Smooth muscle cell (in vitro differentiated cells): ENCODE data around the gene TMPRSS7. TPM values are rescaled to one million over a fixed set of nuclear protein-coding genes. Genes with fewer than 3 reads are reported as not detected.
A peak's percentile ranks its signal among the peaks of the same experiment; 100 is the strongest.

Source experiments
- DNase-seq: peaks from one replicate; lab custom pipeline; 2025; ENCODE audit not compliant: unreplicated experiment; lab: John Stamatoyannopoulos, UW
- H2AFZ ChIP-seq: fragments of 200-600 bp; sonication (generic); 2 replicates; pipeline ENCODE4 v1.6.0; 2016; ENCODE audit warnings: antibody characterized with exemption, low read depth, mild to moderate bottlenecking
- H3F3A ChIP-seq: fragments of 200-600 bp; sonication (generic); 2 replicates; pipeline ENCODE4 v1.6.0; 2017; ENCODE audit warnings: antibody characterized with exemption, low read depth
- H3K27ac ChIP-seq: fragments of 200-600 bp; sonication (generic); 2 replicates; pipeline ENCODE4 v1.5.1; 2016; ENCODE audit warnings: low read depth, mild to moderate bottlenecking
- H3K27me3 ChIP-seq: fragments of 200-600 bp; sonication (generic); 2 replicates; pipeline ENCODE4 v1.6.1; 2016; ENCODE audit warnings: low read depth, mild to moderate bottlenecking
- H3K36me3 ChIP-seq: fragments of 200-600 bp; sonication (generic); 2 replicates; pipeline ENCODE4 v1.5.1; 2016; ENCODE audit warnings: low read depth
- H3K4me1 ChIP-seq: fragments of 200-600 bp; sonication (generic); 2 replicates; pipeline ENCODE4 v1.5.1; 2016; ENCODE audit warnings: low read depth
- H3K4me2 ChIP-seq: fragments of 200-600 bp; sonication (generic); 2 replicates; pipeline ENCODE4 v1.6.0; 2016; ENCODE audit warnings: mild to moderate bottlenecking
- H3K4me3 ChIP-seq: fragments of 200-600 bp; sonication (generic); 2 replicates; pipeline ENCODE4 v1.5.1; 2016; ENCODE audit warnings: mild to moderate bottlenecking
- H3K79me2 ChIP-seq: fragments of 200-600 bp; sonication (generic); 2 replicates; pipeline ENCODE4 v1.6.0; 2016; ENCODE audit warnings: low read depth, mild to moderate bottlenecking
- H3K9ac ChIP-seq: fragments of 200-600 bp; sonication (generic); 2 replicates; pipeline ENCODE4 v1.6.0; 2016; ENCODE audit warnings: low read depth
- H3K9me3 ChIP-seq: fragments of 200-600 bp; sonication (generic); replicated peaks from 2 replicates; pipeline ENCODE4 v1.5.1; 2016; ENCODE audit warnings: low read depth
- H4K20me1 ChIP-seq: fragments of 200-600 bp; sonication (generic); 2 replicates; pipeline ENCODE4 v1.6.0; 2016; ENCODE audit warnings: low read depth
- WGBS: methylation state at CpG from one replicate; pipeline ENCODE4 v1.1.7; 2016; ENCODE audit warnings: low lambda C conversion rate; 5-methylcytosine and 5-hydroxymethylcytosine counted together
- polyA plus RNA-seq: library from polyadenylated mRNA; unstranded; fragments of >200 nt; fragmentation: Nextera tagmentation; extraction: Ambion mirVana; gene quantifications from 2 replicates; pipeline ENCODE4 v1.2.1, GENCODE V29; 2016
- total RNA-seq: library from RNA; depleted of rRNA; stranded (reverse); fragments of >200 nt; gene quantifications from 2 replicates; pipeline ENCODE4 v1.2.3, GENCODE V29; 2014
- TF ChIP-seq, protein P1 (sequence below): fragments of 200-600 bp; sonication (generic); IDR thresholded peaks from 2 replicates; pipeline ENCODE4 v1.5.1; 2017; ENCODE audit warnings: borderline replicate concordance, mild to moderate bottlenecking, antibody characterized with exemption; ENCODE audit not compliant: insufficient read depth, poor library complexity, severe bottlenecking

The TMPRSS7 gene, protein sequence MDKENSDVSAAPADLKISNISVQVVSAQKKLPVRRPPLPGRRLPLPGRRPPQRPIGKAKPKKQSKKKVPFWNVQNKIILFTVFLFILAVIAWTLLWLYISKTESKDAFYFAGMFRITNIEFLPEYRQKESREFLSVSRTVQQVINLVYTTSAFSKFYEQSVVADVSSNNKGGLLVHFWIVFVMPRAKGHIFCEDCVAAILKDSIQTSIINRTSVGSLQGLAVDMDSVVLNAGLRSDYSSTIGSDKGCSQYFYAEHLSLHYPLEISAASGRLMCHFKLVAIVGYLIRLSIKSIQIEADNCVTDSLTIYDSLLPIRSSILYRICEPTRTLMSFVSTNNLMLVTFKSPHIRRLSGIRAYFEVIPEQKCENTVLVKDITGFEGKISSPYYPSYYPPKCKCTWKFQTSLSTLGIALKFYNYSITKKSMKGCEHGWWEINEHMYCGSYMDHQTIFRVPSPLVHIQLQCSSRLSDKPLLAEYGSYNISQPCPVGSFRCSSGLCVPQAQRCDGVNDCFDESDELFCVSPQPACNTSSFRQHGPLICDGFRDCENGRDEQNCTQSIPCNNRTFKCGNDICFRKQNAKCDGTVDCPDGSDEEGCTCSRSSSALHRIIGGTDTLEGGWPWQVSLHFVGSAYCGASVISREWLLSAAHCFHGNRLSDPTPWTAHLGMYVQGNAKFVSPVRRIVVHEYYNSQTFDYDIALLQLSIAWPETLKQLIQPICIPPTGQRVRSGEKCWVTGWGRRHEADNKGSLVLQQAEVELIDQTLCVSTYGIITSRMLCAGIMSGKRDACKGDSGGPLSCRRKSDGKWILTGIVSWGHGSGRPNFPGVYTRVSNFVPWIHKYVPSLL
- total RNA-seq: not detected in 2 replicates
- polyA plus RNA-seq: not detected in 2 replicates

GRCh38 chr3:112034436-112034835, at the start of gene TMPRSS7:
Gene TMPRSS7 (plus strand): TSS chr3:112034736. CDS start chr3:112034846, 110 bp downstream.
- TF ChIP-seq, protein P1, sequence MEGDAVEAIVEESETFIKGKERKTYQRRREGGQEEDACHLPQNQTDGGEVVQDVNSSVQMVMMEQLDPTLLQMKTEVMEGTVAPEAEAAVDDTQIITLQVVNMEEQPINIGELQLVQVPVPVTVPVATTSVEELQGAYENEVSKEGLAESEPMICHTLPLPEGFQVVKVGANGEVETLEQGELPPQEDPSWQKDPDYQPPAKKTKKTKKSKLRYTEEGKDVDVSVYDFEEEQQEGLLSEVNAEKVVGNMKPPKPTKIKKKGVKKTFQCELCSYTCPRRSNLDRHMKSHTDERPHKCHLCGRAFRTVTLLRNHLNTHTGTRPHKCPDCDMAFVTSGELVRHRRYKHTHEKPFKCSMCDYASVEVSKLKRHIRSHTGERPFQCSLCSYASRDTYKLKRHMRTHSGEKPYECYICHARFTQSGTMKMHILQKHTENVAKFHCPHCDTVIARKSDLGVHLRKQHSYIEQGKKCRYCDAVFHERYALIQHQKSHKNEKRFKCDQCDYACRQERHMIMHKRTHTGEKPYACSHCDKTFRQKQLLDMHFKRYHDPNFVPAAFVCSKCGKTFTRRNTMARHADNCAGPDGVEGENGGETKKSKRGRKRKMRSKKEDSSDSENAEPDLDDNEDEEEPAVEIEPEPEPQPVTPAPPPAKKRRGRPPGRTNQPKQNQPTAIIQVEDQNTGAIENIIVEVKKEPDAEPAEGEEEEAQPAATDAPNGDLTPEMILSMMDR: no peak
- H2AFZ ChIP-seq: no peak within 1 kb of the TSS
- no peaks in the 10 kb centered on the region for H3F3A ChIP-seq
- H3K36me3 ChIP-seq: no peaks in the 10 kb centered on the region
- H3K27me3 ChIP-seq: no peaks in the 10 kb centered on the region
- no peaks in the 10 kb centered on the region for H3K4me1 ChIP-seq
- no peaks in the 10 kb centered on the region for H3K79me2 ChIP-seq
- no peaks in the 10 kb centered on the region for H3K9me3 ChIP-seq
- WGBS: 99% methylated on average over 4 of the region's 4 CpGs
- H3K4me3 ChIP-seq: no peak within 1 kb of the TSS
- no peak within 1 kb of the TSS for H3K27ac ChIP-seq
- H4K20me1 ChIP-seq: no peaks in the 10 kb centered on the region
- no peak for DNase-seq
- no peak within 1 kb of the TSS for H3K9ac ChIP-seq
- H3K4me2 ChIP-seq: no peak within 1 kb of the TSS

GRCh38 chr3:111986800-111987199, 47.7 kb upstream of the TMPRSS7 start:
- TF ChIP-seq, protein P1: no peak
- WGBS: 99% methylated on average over 3 of the region's 3 CpGs
- Histone ChIP-seq H3K4me3 (no peak overlapping the region), H3K27ac (no peak overlapping the region), H4K20me1 (peaks cover 52% of the 10 kb centered on the region), H3K4me1 (no peaks in the 10 kb centered on the region), H3K27me3 (no peaks in the 10 kb centered on the region), H3K4me2 (no peak overlapping the region), H3K9ac (no peak overlapping the region), H3K9me3 (no peaks in the 10 kb centered on the region), H3K36me3 (peaks cover 15% of the 10 kb centered on the region), H3F3A (peaks cover 11% of the 10 kb centered on the region), H2AFZ (no peak overlapping the region), H3K79me2 (peaks cover 27% of the 10 kb centered on the region)
- DNase-seq: no peak

DNA sequence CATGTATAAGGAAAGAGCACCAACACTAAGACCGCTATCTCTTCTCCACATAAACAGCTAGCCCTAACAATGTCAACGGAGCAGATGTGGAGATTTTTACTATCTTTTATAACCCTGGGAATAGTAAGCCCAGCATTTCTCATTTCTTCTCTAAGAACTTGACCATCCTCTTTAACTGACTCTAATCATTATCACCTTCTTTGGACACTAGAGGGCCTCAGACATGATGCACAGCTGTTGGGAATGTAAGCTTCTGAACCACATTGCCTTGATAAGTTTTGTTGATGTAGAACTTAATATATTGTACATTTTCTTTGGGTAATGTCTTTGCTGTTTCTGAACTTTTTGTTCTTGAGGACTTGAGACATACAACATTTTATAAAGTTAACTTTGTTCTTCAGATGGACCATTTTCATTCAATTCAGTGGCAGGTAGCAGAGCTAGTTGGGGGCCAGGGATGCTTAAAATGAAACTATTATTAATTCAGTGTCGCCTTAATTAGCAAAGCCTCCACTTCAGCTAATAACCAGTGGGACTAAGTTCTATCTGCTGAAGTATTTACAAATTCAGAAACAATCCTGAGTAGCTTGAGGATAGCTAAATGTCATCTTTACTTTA, 45.4 kb upstream of the TMPRSS7 start:
- Histone ChIP-seq H3K4me1 (peaks cover 13% of the 10 kb centered on the region), H3K9ac (no peak overlapping the region), H3K27ac (no peak overlapping the region), H3F3A (peaks cover 16% of the 10 kb centered on the region), H3K27me3 (no peaks in the 10 kb centered on the region), H3K4me3 (no peak overlapping the region), H3K79me2 (peaks cover 7% of the 10 kb centered on the region), H2AFZ (no peak overlapping the region), H3K36me3 (peaks cover 16% of the 10 kb centered on the region), H3K4me2 (no peak overlapping the region), H4K20me1 (peaks cover 32% of the 10 kb centered on the region), H3K9me3 (no peaks in the 10 kb centered on the region)
- no peak for DNase-seq
- 37% methylated on average over 3 of the region's 3 CpGs for WGBS
- TF ChIP-seq, protein P1: peak; percentile 75
